HepG2 (cell line): ENCODE results near the gene GRIP1. TPM values are rescaled to one million over a fixed set of nuclear protein-coding genes. Genes with fewer than 3 reads are reported as not detected.

Experiments used
- ATF5 ChIP-seq: sonication (generic); formaldehyde crosslinking; IDR thresholded peaks from 2 replicates; pipeline ENCODE4 v1.4.0; 2020; ENCODE audit warnings: mild to moderate bottlenecking, low read depth, missing genetic modification reagents
- BRD4 ChIP-seq: sonication (generic); formaldehyde crosslinking; IDR thresholded peaks from 2 replicates; pipeline ENCODE4 v1.4.0; 2020; ENCODE audit warnings: missing genetic modification reagents
- CBX5 ChIP-seq: sonication (generic); formaldehyde crosslinking; IDR thresholded peaks from 2 replicates; pipeline ENCODE4 v1.4.0; 2020; ENCODE audit warnings: missing genetic modification reagents, borderline replicate concordance
- LRRFIP1 ChIP-seq: sonication (generic); formaldehyde crosslinking; conservative IDR thresholded peaks from 2 replicates; pipeline ENCODE4 v1.4.0; 2020; ENCODE audit warnings: missing genetic modification reagents
- MLLT10 ChIP-seq: sonication (generic); formaldehyde crosslinking; IDR thresholded peaks from 2 replicates; pipeline ENCODE4 v1.4.0; 2020; ENCODE audit warnings: missing genetic modification reagents
- MXD4 ChIP-seq: IDR thresholded peaks from 2 replicates; pipeline ENCODE4 v1.6.1; 2016; ENCODE audit warnings: mild to moderate bottlenecking, missing biosample characterization, missing genetic modification reagents
- NFE2 ChIP-seq: sonication (generic); formaldehyde crosslinking; IDR thresholded peaks from 2 replicates; pipeline ENCODE4 v1.4.0; 2020; ENCODE audit warnings: missing genetic modification reagents
- RFX5 ChIP-seq: IDR thresholded peaks from 2 replicates; pipeline ENCODE4 v1.6.1; 2011; ENCODE audit warnings: low read depth, low read length, improper control_type of control experiment
- RFXANK ChIP-seq: IDR thresholded peaks from 2 replicates; pipeline ENCODE4 v1.6.1; 2016
- SOX13 ChIP-seq, 3 experiments: fragments of 450-650 bp in 1 of 3; sonication (generic) in 1 of 3; formaldehyde crosslinking in 1 of 3; IDR thresholded peaks in 2 of 3; conservative IDR thresholded peaks in 1 of 3; 2 replicates each; pipeline versions ENCODE4 v1.5.0 to v1.6.1; 2016 to 2020; ENCODE audit warnings: antibody characterized with exemption in 1 of 3, mild to moderate bottlenecking in 1 of 3, missing compliant biosample characterization in 1 of 3, missing genetic modification reagents in 1 of 3, moderate library complexity in 1 of 3
- YEATS4 ChIP-seq: sonication (generic); formaldehyde crosslinking; IDR thresholded peaks from 2 replicates; pipeline ENCODE4 v1.4.0; 2020; ENCODE audit warnings: missing genetic modification reagents, borderline replicate concordance
- ZNF20 ChIP-seq: sonication (generic); formaldehyde crosslinking; IDR thresholded peaks from 2 replicates; pipeline ENCODE4 v1.4.0; 2020; ENCODE audit warnings: mild to moderate bottlenecking, moderate library complexity, missing genetic modification reagents
- ZNF354B ChIP-seq: sonication (generic); formaldehyde crosslinking; IDR thresholded peaks from 2 replicates; pipeline ENCODE4 v1.8.0; 2022; ENCODE audit warnings: mild to moderate bottlenecking, missing genetic modification reagents
- ZNF543 ChIP-seq: sonication (generic); formaldehyde crosslinking; IDR thresholded peaks from 2 replicates; pipeline ENCODE4 v1.4.0; 2020; ENCODE audit warnings: mild to moderate bottlenecking, missing genetic modification reagents
- ZNF646 ChIP-seq: sonication (generic); formaldehyde crosslinking; IDR thresholded peaks from 2 replicates; pipeline ENCODE4 v1.9.0; 2021; ENCODE audit warnings: mild to moderate bottlenecking, missing genetic modification reagents
- ZNF879 ChIP-seq: sonication (generic); formaldehyde crosslinking; IDR thresholded peaks from 2 replicates; pipeline ENCODE4 v1.8.1; 2023; ENCODE audit warnings: missing genetic modification reagents
- ZSCAN22 ChIP-seq: sonication (generic); formaldehyde crosslinking; IDR thresholded peaks from 2 replicates; pipeline ENCODE4 v1.4.0; 2020; ENCODE audit warnings: mild to moderate bottlenecking, missing genetic modification reagents
- polyA plus RNA-seq, 8 experiments: library from polyadenylated mRNA; depleted of rRNA in 3 of 8; stranded (reverse) in 7 of 8; unstranded in 1 of 8; fragments of >200 nt; fragmentation: Illumina TruSeq in 4 of 8; extraction: Trizol in 4 of 8; gene quantifications; 2 replicates each; pipeline versions ENCODE4 v1.2.1 to v1.2.3, GENCODE V29; 2011 to 2016; ENCODE audit warnings: low read depth in 4 of 8, missing spikeins in 1 of 8, mixed read lengths in 1 of 8; ENCODE audit not compliant: insufficient read depth in 1 of 8
- total RNA-seq, 5 experiments: library from RNA; depleted of rRNA; stranded (reverse); fragments of >200 nt; fragmentation: Illumina TruSeq; extraction: Trizol; gene quantifications; 2 replicates each; pipeline ENCODE4 v1.2.3, GENCODE V29; 2016; ENCODE audit warnings: low read depth in 1 of 5

GRIP1 gene
- total and polyA plus RNA-seq, 2 of the 13 experiments (the other 11 are each of a cell fraction or from before 2014, with no cell fraction given), result not detected

- TF ChIP-seq ZNF646, result no peak
- no peak for TF ChIP-seq MLLT10 (CRISPR knock-in tag)
- TF ChIP-seq SOX13 (IDR thresholded peaks at IDR 0.05), result no peak
- peak in 1 of 2 experiments; percentile 12; a peak in 1 of 4 replicates for TF ChIP-seq SOX13 (CRISPR knock-in tag; conservative IDR thresholded peaks at IDR 0.05 in 1 of 2, IDR thresholded peaks at IDR 0.05 in 1 of 2)
- no peak for TF ChIP-seq ZNF354B (CRISPR knock-in tag)
- peak; percentile 70; the same call in 1 of the 2 replicates for TF ChIP-seq BRD4
- TF ChIP-seq ZNF20 (CRISPR knock-in tag), result no peak
- TF ChIP-seq YEATS4 (CRISPR knock-in tag), result peak; percentile 72; the same call in 1 of the 2 replicates
- TF ChIP-seq MXD4, result 0 out of 2 replicates have a peak, but pooled peaks have one; percentile 40
- TF ChIP-seq LRRFIP1 (CRISPR knock-in tag), result no peak
- TF ChIP-seq ZNF879 (CRISPR knock-in tag), result no peak
- no peak for TF ChIP-seq NFE2 (CRISPR knock-in tag)
- TF ChIP-seq RFXANK (CRISPR knock-in tag), result no peak
- TF ChIP-seq ZNF543 (CRISPR knock-in tag), result no peak
- TF ChIP-seq CBX5 (CRISPR knock-in tag), result no peak
- no peak for TF ChIP-seq RFX5
- TF ChIP-seq ATF5 (CRISPR knock-in tag), result peak; percentile 21; the same call in 1 of the 2 replicates
- TF ChIP-seq ZSCAN22 (CRISPR knock-in tag), result no peak
Measured at GRCh38 chr12:66301944-66302826, 376.7 kb downstream of the GRIP1 start, which contains the start of gene HELB (continued).
